T-helper 22 cell (primary cell): Measurements from ENCODE around the gene RETSAT.

ENCODE experiments used
- DNase-seq: peaks from one replicate; pipeline ENCODE4 v3.0.0-alpha.2; 2020; ENCODE audit warnings: low read depth

Gene RETSAT

GRCh38 chr2:85307527-85307897, 46.8 kb downstream of the RETSAT start:
- DNase-seq, result no peak

DNA sequence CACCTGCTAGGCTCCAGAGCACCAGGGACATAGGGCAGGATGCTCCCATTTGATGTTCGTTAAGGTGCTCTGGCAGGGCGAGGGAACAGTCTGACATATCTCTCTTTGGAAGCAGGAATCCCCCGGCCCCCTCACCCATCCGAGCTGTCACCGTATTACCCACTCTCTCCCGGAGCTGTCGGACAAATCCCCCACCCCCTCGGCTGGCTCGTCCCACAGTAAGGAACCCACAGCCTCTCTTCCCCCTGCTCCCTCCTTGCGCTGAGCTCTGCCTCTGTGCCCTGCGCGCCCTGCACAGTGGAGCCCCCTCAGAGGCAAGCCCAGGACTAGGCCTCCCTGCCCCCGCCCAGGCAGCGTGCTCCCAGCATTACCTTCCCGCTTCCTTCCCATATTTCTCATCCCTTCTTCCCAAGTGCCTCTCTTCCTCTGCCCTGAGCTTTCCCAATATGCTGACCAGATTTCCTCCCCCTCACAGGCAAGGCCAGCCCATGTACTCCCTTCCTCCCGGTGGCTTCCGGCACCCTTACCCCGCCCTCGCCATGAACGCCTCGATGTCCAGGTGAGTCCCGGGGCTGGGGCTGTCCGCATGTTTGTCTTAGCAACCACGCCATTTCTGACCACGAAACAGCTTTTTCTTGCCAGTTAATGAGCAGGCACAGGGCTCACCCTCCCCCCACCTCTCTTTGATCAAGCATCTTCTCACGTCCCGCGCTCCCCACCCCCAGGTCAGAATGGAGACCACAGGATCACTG, 50.4 kb downstream of the RETSAT start:
- DNase-seq, result no peak

DNA sequence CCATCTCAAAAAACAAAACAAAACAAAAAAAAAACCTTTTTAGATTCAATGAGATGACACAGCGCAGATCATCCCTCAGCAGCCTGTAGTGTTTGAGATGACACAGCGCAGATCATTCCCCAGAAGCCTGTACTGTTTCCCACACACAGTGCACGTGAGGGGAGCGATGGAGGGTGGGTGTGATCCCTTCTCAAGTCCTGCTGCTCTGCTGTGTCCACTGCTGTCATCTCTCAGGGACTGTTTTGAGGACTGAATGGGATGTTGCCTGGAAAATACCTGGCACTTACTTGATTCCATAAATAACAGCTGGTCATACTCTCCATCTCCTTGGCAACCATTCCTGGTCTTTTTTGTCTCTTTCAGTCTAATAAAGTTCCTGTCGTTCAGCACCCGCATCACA, 52.2 kb downstream of the RETSAT start:
- DNase-seq, result no peak
